HG02610 (cell line): ENCODE results near the gene TM9SF4.

Experiments
- ATAC-seq: cut with Tn5 transposase; IDR thresholded peaks from one replicate; pipeline ENCODE4 v1.9.1; 2021; ENCODE audit warnings: mild to moderate bottlenecking, moderate library complexity; ENCODE audit not compliant: unreplicated experiment

The TM9SF4 gene, protein sequence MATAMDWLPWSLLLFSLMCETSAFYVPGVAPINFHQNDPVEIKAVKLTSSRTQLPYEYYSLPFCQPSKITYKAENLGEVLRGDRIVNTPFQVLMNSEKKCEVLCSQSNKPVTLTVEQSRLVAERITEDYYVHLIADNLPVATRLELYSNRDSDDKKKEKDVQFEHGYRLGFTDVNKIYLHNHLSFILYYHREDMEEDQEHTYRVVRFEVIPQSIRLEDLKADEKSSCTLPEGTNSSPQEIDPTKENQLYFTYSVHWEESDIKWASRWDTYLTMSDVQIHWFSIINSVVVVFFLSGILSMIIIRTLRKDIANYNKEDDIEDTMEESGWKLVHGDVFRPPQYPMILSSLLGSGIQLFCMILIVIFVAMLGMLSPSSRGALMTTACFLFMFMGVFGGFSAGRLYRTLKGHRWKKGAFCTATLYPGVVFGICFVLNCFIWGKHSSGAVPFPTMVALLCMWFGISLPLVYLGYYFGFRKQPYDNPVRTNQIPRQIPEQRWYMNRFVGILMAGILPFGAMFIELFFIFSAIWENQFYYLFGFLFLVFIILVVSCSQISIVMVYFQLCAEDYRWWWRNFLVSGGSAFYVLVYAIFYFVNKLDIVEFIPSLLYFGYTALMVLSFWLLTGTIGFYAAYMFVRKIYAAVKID

DNA sequence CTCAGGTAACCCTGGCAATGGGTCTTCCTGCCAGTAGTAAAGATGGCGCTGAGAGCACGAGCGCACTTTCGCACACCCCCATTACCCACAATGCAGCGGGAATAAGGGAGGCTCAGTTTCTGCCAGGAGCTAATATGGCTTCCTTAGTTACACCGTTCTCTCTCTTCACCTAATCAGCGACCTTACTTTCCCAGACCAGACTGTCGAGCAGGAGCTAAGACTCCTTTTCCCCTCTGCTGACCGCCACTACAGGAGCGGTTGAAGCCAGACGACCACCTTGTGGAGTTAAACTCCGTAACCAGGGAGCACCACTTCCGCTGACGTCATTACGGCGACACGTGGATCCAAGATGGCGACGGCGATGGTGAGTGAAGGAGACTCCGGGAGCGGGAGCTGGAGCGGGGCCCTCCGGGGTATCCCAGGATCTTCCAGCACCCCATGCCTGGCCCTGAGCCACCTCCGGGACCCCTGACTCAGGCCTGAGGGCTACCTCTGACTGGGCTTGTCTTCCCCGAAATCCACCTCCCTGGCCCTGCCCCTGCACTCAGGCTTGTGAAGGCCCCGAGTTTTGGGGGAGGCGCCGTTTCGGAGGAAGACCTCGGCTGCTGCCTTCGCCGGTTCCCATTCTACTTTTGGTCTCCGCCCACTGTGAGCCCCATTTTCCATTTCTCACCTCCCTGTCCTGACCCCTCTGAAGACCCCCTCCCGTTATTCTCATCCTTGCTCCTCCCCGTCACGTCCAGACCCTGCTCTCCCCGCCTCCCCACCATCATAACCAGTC, at the start of gene TM9SF4:
TM9SF4 (plus strand) TSS at position 323 of the 781 bp plus-strand sequence; CDS start at position 350, 27 bp downstream.
- ATAC-seq, result peak; percentile 75

DNA sequence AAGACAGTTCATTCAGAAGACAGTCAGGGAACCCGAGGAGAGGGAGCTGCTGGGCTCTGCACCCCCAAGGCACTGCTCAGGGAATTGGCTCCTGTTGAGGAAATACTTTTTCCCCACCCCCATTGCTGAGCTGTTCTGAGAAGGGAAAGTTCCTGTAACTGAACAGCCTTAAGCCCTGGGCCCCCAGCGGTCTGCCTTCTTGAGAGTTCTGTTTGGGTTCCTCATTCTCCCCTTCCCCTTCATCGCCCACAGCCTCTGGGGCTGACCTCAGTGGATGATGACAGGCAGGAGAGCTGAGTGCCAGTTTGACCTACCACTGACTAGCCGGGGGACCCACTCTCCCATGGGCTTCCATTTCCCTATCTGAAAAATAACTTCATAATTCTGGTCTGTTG, 46.7 kb upstream of the TM9SF4 start:
- ATAC-seq, result no peak

DNA sequence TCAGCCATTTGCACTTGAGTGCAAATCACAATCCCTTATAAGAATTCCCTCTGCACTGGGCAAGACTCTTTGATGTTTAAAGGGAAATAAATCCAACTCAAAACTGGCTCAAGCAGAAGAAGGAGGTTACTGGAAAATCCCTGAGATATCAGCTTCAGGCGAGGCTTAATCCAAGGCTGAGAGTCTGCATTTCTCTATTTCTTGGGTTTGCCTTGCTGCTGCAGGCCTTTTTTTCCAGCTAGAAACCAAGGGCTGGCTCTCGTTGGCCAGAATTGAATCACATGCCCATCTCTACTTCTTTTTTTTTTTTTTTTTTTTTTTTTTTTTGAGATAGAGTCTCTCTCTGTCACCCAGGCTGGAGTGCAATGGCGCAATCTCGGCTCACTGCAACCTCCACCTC, 45.8 kb upstream of the TM9SF4 start:
- no peak for ATAC-seq

DNA sequence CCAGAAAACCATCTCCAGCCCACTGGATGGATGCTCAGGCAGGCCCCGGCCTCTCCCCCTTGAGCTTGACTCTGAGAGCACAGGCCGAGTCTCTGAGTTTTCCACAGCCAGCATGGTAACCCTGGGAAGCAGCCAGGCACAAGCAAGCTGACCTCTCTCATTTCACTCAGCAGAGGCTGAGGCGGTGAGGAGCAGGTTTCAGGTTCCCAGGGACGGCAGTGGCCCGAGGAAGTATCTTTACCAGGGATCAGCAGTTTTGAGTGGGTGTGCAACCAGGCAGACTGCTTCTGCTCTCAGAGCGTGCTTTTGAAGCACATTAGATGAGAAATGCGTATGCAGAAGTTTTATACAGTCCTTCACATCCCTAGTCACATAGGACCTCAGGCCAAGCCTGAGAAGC, 44.8 kb upstream of the TM9SF4 start:
- ATAC-seq, result peak; percentile 61

DNA sequence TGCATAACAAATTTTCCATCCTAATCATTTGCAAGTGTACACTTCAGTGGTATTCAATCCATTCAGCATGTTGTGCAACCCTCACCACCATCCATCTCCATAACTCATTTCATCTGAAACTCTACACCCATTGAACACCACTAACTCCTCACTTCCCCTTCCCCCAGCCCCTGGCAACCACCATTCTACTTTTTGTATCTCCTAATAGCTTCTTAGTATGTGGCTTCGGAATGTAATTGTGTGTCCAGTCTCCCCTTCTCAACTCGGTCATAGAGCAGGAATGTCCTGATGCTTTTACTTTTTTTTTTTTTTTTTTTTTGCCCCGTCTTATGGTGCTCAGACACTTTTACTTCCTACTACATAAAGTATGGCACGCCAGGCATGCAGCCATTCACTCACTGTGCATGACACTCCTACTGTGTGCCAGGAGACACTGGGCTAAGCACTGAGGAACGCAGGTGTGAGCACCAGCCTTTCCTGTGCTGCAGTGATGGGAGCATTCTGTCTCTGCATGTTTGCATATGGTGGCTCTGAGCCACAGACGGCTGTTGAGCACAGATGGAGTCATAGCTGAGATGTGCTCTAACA, 42.2 kb upstream of the TM9SF4 start:
- ATAC-seq, result no peak

DNA sequence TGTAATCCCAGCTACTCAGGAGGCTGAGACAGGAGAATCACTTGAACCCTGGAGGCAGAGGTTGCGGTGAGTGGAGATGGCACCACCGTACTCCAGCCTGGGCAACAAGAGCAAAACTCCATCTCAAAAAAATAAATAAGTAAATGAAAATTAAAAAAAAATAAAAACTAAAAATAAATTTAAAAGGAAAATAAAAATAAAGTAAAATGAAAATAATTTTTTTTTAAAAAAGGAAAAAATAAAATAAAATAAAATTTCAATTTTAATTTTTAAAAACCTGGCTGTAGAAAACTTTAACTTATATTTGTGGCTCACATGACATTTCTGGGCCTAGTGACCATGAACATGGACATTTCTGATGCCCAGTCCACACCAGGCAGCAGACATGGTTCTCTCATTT, 41.3 kb upstream of the TM9SF4 start:
- ATAC-seq, result no peak

DNA sequence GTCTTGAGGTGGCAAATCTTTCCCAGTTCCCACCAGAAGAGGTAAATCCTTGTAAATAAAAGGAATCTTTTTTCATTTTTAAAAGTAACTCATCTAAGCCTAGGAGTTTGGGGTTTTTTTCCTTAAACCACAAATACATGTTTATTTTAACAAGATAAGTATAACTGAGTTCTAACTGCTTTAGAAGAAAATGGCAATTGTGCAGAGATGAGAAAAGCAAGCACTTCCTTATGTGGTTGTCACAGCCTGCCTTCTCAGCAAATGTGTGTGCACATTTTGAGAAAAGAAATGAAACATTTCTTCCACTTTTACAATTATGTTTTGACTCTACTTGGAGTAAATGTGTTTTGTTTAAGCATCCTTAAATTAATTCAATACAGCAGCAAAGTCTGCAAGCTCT, 39.8 kb upstream of the TM9SF4 start:
- no peak for ATAC-seq

DNA sequence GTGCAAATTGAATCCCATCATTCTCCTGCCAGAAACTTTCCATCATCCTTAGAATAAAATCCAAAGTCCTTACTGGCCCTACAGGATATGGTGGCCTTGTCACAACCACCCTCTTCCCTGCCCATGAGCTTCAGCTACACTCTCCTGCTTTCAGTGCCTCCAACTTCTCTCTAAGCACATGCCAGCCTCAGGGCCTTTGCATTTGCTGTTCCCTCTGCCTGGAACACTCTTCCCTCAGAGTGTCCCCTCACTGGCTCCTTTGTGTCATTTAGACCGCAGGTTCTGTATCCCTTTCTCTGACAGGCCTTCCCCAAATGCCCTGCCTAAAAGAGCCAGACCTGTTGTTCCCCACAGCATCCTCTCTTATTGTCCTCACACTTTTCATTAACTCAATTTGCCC, 39.2 kb upstream of the TM9SF4 start:
- no peak for ATAC-seq

DNA sequence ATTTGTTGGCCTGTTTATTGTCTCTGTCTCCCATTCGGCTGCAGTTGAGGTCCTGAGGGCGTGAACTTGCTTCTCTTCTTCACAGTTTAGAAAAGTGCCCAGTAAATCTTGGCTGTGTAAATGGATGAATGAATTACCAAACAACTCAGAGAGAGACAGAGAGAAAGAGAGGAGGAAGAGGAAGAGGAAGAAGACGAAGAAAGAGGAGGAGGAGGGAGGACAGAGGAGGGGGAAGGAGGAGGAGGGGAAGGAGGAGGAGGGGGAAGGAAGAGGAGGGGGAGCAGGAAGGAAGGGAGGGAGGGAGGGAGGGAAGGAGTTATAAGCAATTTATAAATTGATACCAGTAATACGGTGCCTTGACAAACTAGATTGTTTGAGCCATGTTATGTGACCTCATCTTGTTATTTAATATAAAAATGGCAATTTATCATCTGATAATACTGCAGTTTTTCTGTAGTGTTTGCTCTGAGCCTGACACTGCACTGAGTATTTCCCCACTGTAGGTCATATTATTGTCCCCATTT, 38.8 kb upstream of the TM9SF4 start:
- ATAC-seq, result no peak

DNA sequence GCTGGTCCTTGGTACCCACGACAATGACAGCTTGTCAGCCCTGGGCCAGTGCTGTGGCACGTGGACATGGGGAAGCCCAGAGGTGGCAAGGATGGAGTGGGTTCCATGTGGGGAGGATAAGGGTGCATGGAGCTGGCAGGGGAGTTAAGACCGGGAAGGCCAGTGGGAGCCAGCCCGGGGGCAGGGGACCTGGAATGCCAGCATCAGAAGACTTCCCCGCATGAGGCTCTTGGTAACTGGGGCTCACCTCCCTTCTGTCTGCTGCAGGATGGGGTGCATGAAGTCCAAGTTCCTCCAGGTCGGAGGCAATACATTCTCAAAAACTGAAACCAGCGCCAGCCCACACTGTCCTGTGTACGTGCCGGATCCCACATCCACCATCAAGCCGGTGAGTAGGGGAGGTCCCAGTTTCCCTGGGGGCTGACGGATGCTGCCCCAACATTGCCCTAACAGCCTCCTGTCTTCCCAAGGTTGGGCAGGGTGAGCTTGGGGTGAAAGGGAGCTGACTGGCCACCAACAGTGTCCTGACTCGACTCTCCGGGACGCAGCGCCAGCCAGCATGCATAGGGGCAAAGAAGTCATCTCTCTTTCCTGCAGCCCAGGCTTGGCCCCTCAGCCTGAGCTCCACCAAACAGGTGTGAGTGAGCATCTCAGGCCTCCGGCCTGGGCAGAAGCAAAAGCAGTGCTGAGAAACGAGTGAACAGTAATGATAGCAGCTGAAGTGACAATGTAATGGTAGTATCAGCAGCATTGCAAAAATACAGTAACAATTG, 37.9 kb upstream of the TM9SF4 start:
- no peak for ATAC-seq

DNA sequence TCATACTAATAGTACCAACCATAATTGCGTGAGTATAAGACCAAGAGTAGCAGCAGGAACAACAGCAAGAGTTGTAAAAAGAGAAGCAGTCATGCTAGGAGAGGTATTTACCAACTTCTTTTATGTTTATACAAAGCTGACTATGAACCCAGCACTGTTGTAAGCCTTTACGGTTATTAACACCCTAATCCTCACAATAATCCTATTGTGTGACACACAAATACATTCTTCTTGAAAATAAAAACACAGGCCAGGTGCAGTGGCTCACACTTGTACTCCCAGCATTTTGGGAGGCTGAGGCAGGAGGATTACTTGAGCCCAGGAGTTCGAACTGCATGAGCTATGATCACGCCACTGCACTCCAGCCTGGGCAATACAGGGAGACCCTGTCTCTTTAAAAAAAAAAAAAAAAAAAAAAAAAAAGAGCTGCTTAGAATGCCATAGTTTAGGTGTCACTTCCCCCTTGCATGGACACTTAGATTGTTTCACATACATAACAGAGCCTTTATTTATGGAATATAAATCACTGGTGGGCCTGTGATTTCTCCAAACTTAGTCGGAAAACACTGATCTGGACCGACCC, 37.3 kb upstream of the TM9SF4 start:
- ATAC-seq, result no peak

DNA sequence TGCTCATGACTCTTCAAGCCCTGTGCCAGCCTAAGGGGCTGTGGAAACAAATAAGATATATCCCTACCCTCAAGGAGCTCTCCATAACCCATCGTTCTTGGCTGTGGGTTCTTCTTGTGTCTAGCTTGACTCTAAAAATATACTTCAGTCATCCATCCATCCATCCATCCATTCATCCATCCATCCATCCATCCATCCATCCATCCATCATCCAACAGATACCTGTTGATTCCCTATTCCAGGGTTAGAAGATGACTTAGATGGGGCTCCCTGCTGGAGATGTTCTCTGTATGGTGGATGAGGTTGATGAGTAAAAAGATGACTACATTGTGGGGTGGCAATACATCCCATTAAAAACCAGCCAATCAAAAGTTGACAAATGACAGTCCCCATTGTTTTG, 34.0 kb upstream of the TM9SF4 start:
- ATAC-seq, result no peak

DNA sequence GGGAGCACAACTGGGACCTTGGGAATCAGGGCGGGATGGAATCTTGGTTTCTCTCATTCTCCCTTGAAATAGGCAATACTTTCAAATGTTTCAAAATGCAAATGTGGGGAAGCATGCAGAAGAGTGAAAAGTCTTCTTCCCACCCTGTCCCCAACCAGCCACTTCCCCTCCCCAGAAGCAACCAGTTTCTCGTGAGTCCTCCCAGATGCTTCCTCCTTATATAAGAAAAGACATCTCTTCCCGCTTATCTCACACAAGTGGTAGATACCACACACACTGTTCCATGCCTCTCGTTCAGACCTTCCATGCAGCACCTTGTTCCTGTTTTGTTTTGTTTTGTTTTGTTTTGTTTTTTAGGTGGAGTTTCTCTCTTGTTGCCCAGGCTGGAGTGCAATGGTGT, 32.3 kb upstream of the TM9SF4 start:
- no peak for ATAC-seq

DNA sequence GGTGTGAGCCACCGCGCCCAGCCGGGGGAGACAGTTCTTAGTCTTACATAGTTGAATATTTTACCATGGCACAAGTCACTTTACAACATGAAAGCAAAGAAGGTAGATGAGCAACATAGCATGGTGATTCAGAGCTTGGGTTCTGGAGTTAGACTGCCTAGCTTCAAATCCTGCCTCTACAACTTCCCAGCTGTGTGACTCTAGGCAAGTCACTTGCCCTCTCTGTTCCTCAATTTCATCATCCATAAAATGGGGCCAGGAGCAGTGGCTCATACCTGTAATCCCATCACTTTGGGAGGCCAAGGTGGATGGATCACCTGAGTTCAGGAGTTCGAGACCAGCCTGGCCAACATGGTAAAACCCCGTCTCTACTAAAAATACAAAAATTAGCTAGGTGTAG, 31.2 kb upstream of the TM9SF4 start:
- no peak for ATAC-seq

DNA sequence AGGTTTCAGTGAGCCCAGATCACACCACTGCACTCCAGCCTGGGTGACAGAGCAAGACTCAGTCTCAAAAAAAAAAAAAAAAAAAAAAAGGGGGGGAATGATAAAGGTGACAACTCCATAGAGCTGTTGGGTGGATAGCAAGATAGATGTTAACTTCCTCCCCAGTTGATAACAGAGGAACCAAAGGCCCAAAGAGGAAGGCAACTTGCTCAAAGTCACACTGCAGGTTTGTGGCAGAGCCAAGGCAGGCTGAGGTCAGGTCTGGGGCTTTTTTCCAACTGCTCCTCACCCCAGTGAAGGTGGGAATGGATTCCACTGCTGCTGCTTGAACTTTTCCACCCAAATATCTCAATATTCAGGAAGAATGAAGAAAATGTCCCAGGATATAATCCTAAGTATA, 30.7 kb upstream of the TM9SF4 start:
- ATAC-seq, result no peak

DNA sequence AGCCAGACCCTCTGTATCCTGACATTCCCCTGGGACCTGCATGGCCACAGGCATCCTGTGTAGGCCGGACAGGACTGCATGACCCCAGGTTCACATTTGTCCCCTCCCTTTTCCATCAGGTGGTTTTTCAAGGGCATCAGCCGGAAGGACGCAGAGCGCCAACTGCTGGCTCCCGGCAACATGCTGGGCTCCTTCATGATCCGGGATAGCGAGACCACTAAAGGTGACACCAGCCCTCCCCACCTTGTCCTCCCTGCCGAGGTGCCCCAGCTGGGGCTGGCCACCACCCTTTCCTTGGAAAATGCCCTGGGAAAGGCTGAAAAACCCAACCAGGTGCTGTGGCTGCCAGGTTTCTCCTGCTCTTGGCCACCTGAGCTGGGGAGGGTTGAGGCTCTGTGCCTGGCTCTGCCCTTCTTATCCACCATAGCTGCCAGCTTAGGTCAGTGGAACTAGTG, 29.8 kb upstream of the TM9SF4 start:
- ATAC-seq, result no peak

DNA sequence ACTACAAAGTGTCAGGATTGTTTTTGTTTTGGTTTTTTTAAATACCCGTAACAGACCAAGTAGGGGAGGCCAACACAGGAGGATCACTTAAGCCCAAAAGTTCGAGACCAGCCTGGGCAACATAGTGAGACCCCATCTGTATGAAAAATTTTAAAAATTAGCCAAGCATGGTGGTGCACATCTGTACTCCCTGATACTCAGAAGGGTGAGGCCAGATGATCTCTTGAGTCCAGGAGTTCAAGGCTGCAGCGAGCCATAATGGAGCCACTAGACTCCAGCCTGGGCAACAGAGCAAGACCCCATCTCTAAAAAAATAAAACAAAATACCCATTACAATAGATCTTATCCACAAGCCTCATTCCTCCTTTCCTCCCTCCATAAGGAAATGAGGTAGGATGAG, 28.7 kb upstream of the TM9SF4 start:
- ATAC-seq, result no peak

DNA sequence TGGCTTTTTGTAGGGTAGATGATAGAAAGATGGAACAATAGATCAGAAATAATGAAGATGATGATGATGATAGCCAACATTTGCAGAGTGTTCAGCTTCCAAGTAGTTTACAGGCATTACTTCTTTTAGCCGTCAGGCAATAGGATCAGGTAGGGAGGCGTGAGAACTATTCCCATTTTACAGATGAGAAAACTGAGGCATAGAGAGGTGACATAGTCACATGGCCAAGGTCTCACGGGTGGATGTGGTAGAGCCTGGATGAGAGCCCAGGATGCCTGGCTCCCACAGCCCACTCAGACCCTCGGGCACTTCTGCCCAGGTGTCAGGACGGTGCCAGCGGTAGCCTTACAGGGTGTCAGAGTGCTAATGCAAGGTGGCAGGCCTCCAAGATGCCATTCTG, 26.0 kb upstream of the TM9SF4 start:
- no peak for ATAC-seq

DNA sequence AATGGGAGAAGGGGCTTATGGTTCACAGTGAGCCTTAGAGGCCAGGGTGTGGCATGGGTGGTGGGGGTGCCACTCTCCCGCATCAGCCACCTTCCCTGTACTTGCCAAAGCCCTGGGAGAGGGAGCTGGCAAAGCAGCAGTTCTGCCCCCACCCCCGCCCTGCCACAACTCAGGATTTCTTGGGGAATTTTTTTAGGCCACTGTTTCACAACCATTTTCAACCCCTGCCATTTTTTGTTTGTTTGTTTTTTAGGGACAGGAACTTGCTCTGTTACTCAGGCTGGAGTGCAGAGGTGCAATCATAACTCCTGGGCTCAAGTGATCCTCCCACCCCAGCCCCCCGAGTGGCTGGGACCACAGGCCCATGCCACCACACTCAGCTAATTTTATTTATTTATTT, 22.4 kb upstream of the TM9SF4 start:
- ATAC-seq, result no peak

DNA sequence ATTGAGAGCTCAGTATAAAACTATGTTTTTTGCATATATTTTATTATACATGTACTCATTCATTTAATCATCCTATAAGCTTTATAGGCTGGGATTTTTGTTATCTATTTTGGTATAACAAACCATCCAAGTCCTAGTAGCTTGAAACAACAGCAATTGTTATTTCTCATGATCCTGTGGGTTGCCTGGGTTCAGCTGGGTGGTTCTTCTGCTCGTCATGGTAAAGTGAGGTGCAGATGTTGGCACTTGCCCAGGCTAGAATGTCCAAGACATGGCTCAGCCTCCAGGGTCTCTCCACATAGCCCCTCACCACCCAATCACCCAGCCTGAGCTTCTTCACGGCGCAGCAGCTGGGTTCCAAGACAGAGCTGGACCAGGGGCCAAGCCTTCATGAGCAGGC, 20.8 kb upstream of the TM9SF4 start:
- no peak for ATAC-seq
